Esophagus mucosa (tissue), 1 donor: ENCODE data around the gene PIK3C2G. TPM values are rescaled to one million over a fixed set of nuclear protein-coding genes. Genes with fewer than 3 reads are reported as not detected.

Experiments used
- ATAC-seq: fragments of 200-7000 bp; cut with Tn5 transposase; one replicate; pipeline ENCODE4 v1.9.1; 2020
- total RNA-seq: library from RNA; stranded (reverse); gene quantifications from one replicate; pipeline ENCODE4 v1.2.4, GENCODE V29; 2023
- donor health status: DM: yes; HTN: yes; CAD: no.

The PIK3C2G gene
- total RNA-seq, 1 donor from 2014 or later = 5.8 TPM

GRCh38 chr12:18343708-18344107, 82.4 kb downstream of the PIK3C2G start:
- no peak for ATAC-seq

- no peak for ATAC-seq
These were observed 83.9 kb downstream of the PIK3C2G start for GRCh38 chr12:18345021-18345735.

GRCh38 chr12:18352312-18352711, 91.0 kb downstream of the PIK3C2G start:
- no peak for ATAC-seq

DNA sequence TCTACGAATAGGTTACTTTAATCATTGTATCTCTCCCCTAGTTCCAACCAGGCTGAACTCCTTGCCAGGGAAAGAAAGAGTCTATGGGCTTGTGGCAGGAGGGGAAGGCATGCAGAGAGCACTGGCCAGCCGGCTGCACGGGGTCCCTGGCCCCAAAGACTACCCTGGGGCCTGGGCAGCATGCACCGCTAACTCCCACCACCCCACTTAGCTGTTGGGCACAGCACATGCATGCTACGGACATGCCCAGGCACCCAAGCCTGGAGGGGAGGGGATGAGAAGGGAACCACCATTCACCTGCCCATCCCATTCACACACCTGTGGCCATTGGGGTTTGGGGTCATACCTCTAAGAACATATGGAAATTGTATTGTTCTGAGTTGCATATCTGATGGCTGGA, 94.1 kb downstream of the PIK3C2G start:
- ATAC-seq = no peak

GRCh38 chr12:18358077-18358476, 96.8 kb downstream of the PIK3C2G start:
- ATAC-seq = no peak

- no peak for ATAC-seq
These were observed 97.6 kb downstream of the PIK3C2G start for GRCh38 chr12:18358930-18359329.

GRCh38 chr12:18361433-18361832, 100.1 kb downstream of the PIK3C2G start:
- ATAC-seq = no peak

- ATAC-seq = no peak
These were observed 102.0 kb downstream of the PIK3C2G start for GRCh38 chr12:18363321-18363720.

DNA sequence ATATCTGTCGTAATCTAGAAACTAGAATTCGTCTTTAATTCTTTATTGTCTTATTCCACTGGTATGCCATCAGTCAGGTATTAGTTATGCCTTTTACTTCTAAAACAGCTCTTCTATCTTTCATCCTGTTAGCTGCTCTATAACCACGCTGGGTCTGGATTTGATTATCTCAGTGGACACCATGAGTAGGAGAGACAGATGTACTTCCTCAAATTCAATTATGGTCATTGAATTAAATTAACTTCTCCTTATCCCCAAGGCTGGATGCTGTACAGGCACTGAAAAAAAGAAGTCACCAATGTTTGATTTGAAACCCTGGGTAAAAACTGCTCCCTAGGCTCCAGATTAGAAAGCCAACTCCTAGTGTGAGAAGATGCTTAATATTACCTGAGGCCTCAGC, 107.3 kb downstream of the PIK3C2G start:
- ATAC-seq = no peak

GRCh38 chr12:18373181-18373580, 111.9 kb downstream of the PIK3C2G start:
- ATAC-seq = no peak

DNA sequence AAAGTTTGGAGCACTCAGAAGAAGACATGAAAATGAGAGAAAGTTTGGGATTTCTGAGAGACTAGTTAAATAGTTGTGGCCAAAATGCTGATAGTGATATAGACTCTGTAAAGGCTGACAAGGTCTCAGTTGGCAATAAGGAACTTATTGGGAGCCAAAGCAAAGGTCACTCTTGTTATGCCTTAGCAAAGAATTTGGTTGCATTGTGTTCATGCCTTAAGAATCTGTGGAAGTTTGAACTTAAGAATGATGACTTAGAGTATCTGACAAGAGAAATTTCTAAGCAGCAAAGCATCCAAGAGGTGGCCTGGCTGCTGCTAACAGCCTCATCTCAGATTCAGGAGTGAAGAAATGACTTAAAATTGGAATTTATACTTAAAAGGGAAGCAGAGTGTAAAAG, 113.8 kb downstream of the PIK3C2G start:
- ATAC-seq = no peak

DNA sequence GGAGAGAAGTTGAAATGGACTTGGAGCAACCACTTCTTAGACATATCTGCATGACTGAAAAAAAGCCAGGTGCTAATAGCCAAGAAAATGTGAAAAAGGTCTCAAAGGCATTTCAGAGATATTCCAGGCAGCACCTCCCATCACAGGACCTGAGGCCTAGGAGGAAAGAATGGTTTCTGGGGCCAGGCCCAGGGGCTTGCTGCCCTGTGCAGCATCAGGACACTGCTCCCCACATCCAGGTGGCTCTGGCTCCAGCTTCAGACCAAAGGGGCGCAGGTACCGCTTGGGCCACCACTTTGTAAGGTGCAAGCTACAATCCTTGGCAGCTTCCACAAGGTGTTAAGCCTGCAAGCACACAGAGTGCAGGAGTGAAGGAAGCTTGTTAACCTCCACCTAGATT, 114.3 kb downstream of the PIK3C2G start:
- no peak for ATAC-seq

- no peak for ATAC-seq
These were observed 121.0 kb downstream of the PIK3C2G start for GRCh38 chr12:18382236-18382885.

DNA sequence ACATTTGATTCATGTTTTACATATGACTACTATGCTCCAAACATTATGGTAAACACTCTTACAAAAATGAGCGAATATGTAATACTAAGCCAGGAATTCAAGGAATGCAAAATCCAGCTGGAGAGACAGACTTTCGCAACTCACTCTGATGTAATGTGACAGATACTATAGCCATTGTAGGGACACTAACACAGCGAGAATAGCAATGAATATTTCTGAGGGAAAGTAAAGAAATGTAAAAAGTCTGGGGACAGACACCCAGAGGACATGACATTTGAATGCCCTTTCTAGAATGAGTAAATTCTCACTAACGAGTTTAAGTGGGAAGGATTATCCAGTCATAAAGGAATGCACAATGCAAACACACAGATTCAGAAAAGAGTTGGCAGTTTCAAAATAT, 121.9 kb downstream of the PIK3C2G start:
- no peak for ATAC-seq

- no peak for ATAC-seq
These were observed 126.4 kb downstream of the PIK3C2G start for GRCh38 chr12:18387706-18388105.

GRCh38 chr12:18389820-18390219, 128.5 kb downstream of the PIK3C2G start:
- no peak for ATAC-seq

- no peak for ATAC-seq
These were observed 129.8 kb downstream of the PIK3C2G start for GRCh38 chr12:18391151-18391550.

DNA sequence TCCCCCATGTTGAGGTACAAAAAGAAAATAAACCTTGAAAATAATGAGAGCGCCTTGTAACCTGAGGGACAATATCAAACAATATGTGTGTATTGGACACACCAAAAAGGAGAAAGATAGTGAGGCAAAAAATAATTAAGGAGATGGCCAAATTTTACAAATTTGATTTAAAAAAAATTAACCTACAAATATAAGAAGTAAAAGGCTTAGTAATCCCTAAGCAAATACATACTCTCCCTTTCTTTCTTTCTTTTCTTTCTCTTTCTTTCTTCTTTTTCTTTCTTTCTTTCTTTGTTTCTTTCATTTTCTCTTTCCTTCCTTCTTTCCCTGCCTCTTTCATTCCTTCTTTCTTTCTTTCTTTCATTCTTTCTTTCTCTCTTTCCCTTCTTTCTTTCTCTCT, 133.4 kb downstream of the PIK3C2G start:
- no peak for ATAC-seq

- ATAC-seq = no peak
These were observed 138.9 kb downstream of the PIK3C2G start for GRCh38 chr12:18400186-18400585.

DNA sequence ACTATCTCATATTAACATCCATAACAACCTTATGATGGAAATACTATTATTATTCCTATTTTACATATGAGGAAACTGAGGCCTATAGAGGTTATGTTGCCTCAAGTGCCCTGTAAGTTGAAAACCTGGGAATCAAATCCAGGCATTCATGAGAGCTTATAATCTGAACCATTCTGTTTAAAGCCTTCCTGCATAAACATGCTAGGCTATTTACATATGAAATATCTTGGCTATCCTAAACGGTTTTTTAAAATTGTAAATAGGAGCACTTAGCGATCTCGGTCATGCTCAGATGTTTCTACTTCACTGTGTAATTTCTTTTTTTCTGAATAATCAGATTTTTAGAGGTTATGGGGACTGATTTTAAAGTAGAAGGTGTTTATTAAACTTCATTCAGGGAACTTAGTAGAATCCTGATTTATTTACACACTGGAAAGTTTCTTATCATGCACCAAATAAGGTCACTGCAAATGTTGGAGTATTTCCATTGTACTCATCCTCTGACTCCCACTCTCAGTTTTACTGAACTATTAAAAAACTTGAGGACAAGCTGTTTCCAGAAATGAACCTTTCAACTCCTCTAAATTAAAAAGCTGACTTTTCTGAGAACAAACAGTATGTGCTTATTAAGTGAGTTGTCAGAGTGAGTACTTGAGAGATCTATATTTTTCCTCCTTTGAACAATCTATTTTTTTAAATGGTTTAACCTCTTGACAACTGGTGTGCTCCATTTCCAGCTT, 141.7 kb downstream of the PIK3C2G start:
- ATAC-seq = no peak

GRCh38 chr12:18411453-18411852, 150.1 kb downstream of the PIK3C2G start:
- no peak for ATAC-seq

GRCh38 chr12:18414671-18415070, 153.4 kb downstream of the PIK3C2G start:
- no peak for ATAC-seq

DNA sequence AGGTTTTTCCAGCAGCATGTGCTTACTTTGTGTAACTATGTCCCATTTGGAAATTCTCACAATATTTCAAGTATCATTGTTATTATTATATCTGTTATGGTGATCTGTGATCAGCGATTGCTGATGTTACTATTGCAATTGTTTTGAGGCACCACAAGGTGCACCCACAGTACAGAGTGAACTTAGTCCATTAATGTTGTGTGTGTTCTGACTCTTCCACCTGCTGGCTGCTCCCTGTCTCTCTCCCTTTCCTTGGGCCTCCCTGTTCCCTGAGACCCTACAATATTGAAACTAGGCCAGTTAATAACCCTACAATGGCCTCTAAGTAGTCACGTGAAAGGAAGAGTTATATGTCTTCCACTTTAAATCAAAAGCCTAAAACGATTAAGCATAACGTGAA, 153.9 kb downstream of the PIK3C2G start:
- no peak for ATAC-seq

GRCh38 chr12:18416412-18416811, 155.1 kb downstream of the PIK3C2G start:
- no peak for ATAC-seq
